Measurements from ENCODE around the gene SENP6.
"Not testable (repeated sequence)": the region's sequence is repeated elsewhere in the genome, so short reads cannot be mapped to it uniquely, and the experiment has no call there.

- not testable (repeated sequence) for TF ChIP-seq YY1 (IDR thresholded peaks at IDR 0.05; ENCODE audit: insufficient read depth, insufficient read length); ZNF274 (IDR thresholded peaks at IDR 0.05; ENCODE audit: low read depth, low read length); SUZ12 (IDR thresholded peaks at IDR 0.05; ENCODE audit: extremely low read depth, insufficient read depth, insufficient read length)
These were observed 85.9 kb downstream of the SENP6 start for GRCh38 chr6:75687535-75687934.

Data from NT2/D1 (cell line).